WI38 (cell line): ENCODE data around the gene FAM222A.

Experiments
- H3K4me3 ChIP-seq: 2 replicates; pipeline ENCODE4 v1.5.1; 2011; ENCODE audit warnings: low read depth, mild to moderate bottlenecking, control low read depth, low read length
- CTCF ChIP-seq: IDR thresholded peaks from 2 replicates; pipeline ENCODE4 v1.5.1; 2012; ENCODE audit warnings: low read depth, mild to moderate bottlenecking, control low read depth, low read length

The FAM222A gene

GRCh38 chr12:109741970-109742703 lies 28.5 kb downstream of the FAM222A start:
- no peak overlapping the region for H3K4me3 ChIP-seq
- TF ChIP-seq CTCF = no peak

DNA sequence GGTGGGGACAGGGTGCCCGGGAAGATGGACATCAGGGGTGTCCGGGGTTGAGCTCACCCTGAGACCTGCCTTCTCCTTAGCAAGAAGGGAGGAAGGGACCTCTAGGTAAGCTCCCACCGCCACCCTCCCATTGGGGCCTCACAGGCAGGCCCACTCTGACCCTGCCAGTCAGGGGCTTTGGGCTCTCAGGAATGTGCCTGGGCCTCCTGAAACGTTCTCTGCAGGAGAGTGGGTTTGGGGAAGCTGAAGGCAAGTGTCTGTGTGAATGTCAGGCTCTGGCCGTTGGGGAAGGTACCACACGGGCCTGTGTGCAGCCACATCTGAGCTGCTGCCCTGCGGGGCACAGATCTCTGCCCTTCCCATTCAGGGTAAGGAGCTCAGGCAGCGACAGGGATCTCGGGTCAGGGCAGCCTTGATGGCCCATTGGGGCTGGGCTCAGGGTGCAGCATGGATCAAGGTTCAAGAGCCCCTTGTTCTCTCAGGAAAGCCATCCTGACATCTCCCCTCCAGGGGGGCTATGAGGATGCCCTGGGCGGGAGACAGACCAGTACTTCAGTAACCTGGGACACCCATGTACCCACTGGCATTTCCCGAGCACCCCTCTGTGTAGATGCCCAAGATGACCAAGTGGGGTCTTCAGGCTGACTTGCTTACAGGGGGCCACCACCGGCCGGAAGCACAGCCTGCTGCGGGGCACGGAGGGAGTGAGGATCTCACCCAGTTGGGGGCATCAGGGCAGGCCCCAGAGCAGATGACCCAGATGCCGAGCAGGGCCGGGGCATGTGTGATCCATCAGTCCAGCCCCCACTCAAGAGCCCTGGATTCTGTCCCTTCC lies 29.7 kb downstream of the FAM222A start:
- H3K4me3 ChIP-seq = no peak overlapping the region
- no peak for TF ChIP-seq CTCF

GRCh38 chr12:109744026-109744425 lies 30.4 kb downstream of the FAM222A start:
- no peak for TF ChIP-seq CTCF
- no peak overlapping the region for H3K4me3 ChIP-seq

- TF ChIP-seq CTCF = no peak
- no peak overlapping the region for H3K4me3 ChIP-seq
Measured at GRCh38 chr12:109744986-109745942, 31.6 kb downstream of the FAM222A start.

- H3K4me3 ChIP-seq = no peak overlapping the region
- no peak for TF ChIP-seq CTCF
Measured at GRCh38 chr12:109752117-109753053, 38.8 kb downstream of the FAM222A start.

- TF ChIP-seq CTCF = no peak
- no peak overlapping the region for H3K4me3 ChIP-seq
Measured at GRCh38 chr12:109753054-109753401, 39.4 kb downstream of the FAM222A start.
